Dendritic cell treated with granulocyte-macrophage colony-stimulating factor and Interleukin-4, amounts not matched to agents 40 ng/mL and 50 ng/mL, for 4 days (primary cell): ENCODE data around the gene B3GALNT1.

Experiments used
- H3K27ac Mint-ChIP-seq: one replicate; pipeline ENCODE4 v1.8.0; 2022; ENCODE audit warnings: mild to moderate bottlenecking, mixed read lengths
- H3K27me3 Mint-ChIP-seq: one replicate; pipeline ENCODE4 v1.8.0; 2022; ENCODE audit warnings: mild to moderate bottlenecking, mixed read lengths
- H3K36me3 Mint-ChIP-seq: one replicate; pipeline ENCODE4 v1.8.0; 2022; ENCODE audit warnings: low read depth, mixed read lengths
- H3K4me1 Mint-ChIP-seq: one replicate; pipeline ENCODE4 v1.8.0; 2022; ENCODE audit warnings: low read depth, mixed read lengths
- H3K4me3 Mint-ChIP-seq: one replicate; pipeline ENCODE4 v1.8.0; 2022; ENCODE audit warnings: mild to moderate bottlenecking, moderate library complexity, mixed read lengths
- H3K9me3 Mint-ChIP-seq: one replicate; pipeline ENCODE4 v1.8.0; 2022; ENCODE audit warnings: mixed read lengths
- intact Hi-C: fragments of 100-400 bp; cut with micrococcal nuclease; formaldehyde crosslinking; loops from one replicate; pipeline ENCODE4 v1.15.0; 2022

Gene B3GALNT1

DNA sequence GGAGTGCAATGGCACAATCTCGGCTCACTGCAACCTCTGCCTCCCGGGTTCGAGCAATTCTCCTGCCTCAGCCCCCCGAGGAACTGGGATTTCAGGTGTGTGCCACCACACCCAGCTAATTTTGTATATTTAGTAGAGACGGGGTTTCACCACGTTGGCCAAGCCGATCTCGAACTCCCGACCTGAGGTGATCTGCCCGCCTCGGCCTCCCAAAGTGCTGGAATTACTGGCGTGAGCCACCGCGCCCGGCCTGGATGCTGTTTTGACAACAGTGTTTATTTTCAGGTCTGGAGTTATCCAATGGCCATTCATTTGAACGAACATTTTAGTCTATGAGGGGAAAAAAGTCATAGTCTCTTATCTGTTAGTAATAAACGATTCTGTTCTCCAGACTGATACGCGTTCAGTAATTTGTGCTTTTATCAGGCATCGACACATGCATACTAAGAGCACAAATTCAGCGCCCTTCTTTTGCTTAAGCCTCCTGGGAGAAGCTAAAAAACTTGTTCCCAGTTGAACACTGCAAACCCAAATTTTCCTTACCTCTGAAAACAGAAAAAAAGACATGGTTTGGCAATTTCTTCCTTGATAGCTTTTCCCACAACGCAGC lies 1.3 kb downstream of the B3GALNT1 start:
- H3K27me3 Mint-ChIP-seq: peaks cover 11% of the 10 kb centered on the region
- H3K36me3 Mint-ChIP-seq: peaks cover 14% of the 10 kb centered on the region
- H3K9me3 Mint-ChIP-seq: no peaks in the 10 kb centered on the region
- peak overlapping the region; percentile 77 for H3K4me3 Mint-ChIP-seq
- intact Hi-C loops: loop anchor here (10.0 kb wide), 1 partner anchor 121 kb away; the partner anchor contains the start of gene NMD3
- H3K4me1 Mint-ChIP-seq: peaks cover 25% of the 10 kb centered on the region
- peak overlapping the region; percentile 74 for H3K27ac Mint-ChIP-seq

DNA sequence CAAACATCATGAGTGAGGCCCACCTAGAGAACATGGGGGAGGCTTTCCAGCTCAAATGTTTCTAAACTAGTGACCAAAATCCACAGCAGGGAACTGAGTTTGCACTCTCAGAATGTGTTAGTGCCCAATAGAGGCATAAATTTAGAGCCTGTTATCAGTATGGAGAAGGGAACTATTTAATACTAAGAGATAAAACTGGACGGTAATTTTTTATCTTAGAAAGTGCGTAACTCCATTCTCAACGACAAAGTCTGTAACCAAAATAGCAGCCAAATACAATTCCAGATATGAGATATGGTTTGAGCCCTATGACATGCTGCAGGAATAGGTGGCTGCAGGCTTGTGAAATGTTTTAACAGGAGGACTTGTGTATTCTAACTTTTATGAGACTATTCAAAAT lies 3.5 kb downstream of the B3GALNT1 start:
- H3K4me3 Mint-ChIP-seq: no peak overlapping the region
- intact Hi-C loops: loop anchor here (10.0 kb wide), 1 partner anchor 123 kb away; the partner anchor contains the start of gene NMD3
- peaks cover 14% of the 10 kb centered on the region for H3K36me3 Mint-ChIP-seq
- peaks cover 16% of the 10 kb centered on the region for H3K4me1 Mint-ChIP-seq
- peaks cover 11% of the 10 kb centered on the region for H3K27me3 Mint-ChIP-seq
- no peak overlapping the region for H3K27ac Mint-ChIP-seq
- H3K9me3 Mint-ChIP-seq: no peaks in the 10 kb centered on the region

DNA sequence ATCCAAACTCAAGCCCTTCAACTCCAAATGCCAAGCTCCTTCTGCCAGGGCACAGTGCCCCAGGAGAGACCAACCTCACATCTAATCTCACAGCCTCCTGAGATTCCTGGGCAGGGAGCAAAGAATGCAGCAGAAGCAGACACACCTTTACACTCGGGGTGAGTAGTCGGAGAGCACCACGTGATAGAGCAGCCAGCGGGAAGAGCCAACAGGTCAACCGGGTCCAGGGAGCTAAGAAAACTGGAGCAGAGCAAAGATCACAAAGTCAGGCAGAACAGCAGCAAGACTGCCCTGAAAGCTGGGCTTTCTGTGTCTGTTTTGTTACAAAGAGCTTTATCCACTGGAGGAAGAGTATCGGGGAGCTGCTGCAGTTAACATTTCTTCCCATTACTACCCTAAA lies 4.2 kb downstream of the B3GALNT1 start:
- peaks cover 14% of the 10 kb centered on the region for H3K36me3 Mint-ChIP-seq
- intact Hi-C loops: loop anchor here (10.0 kb wide), 1 partner anchor 124 kb away; the partner anchor contains the start of gene NMD3
- no peak overlapping the region for H3K4me3 Mint-ChIP-seq
- H3K27ac Mint-ChIP-seq: no peak overlapping the region
- peaks cover 15% of the 10 kb centered on the region for H3K4me1 Mint-ChIP-seq
- H3K9me3 Mint-ChIP-seq: no peaks in the 10 kb centered on the region
- peaks cover 11% of the 10 kb centered on the region for H3K27me3 Mint-ChIP-seq

DNA sequence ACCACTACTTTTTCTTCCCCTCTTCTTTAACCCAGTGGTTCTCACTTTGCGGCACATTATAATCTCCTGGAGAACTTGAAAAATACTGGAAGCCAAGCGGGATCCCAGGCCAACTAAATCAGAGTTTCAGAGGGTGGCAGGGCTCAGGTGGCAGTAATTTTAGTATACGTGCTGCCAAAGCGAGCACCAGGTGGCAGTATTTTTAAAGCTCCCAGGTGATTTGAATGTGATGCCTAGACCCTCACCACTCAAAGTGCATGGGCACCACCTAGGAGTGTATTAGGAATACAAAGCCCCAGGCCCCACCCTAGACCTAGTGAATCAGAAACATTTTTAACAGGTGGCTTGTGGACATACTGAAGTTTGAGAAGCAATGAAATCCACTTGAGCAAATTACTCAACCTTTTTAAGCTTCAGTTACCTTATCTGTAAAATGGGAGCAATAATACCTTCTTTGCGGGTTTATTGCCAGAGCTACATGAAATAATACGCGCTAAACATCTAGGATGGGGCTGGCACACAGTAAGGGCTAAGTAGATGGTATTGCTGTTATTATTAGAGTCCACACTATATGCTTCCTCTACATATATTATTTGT lies 8.3 kb downstream of the B3GALNT1 start:
- peaks cover 7% of the 10 kb centered on the region for H3K36me3 Mint-ChIP-seq
- H3K4me1 Mint-ChIP-seq: no peaks in the 10 kb centered on the region
- no peaks in the 10 kb centered on the region for H3K9me3 Mint-ChIP-seq
- no peaks in the 10 kb centered on the region for H3K27me3 Mint-ChIP-seq
- intact Hi-C loops: no loop called here
- H3K27ac Mint-ChIP-seq: no peak overlapping the region
- H3K4me3 Mint-ChIP-seq: no peak overlapping the region

DNA sequence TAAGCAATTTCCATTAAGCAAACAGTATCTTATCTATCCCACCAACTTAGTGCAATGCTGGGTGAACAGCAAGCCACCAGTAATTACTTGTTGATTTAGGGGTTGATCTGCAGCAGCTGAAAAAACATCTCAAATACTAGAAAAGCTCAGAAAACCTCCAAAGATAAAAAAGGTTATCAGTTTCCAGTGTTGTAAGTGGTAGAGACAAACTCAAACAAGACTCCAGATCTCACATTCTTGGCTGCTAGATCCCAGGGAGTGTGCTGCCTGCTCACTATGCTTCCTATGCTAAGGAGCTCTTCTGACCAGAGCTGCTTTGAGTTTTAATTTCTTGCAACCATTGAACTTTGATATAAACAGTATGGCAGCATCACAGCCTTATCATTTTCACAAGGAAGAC lies 11.3 kb downstream of the B3GALNT1 start:
- intact Hi-C loops: no loop called here
- Mint-ChIP-seq H3K27ac (no peak overlapping the region), H3K27me3 (no peaks in the 10 kb centered on the region), H3K9me3 (no peaks in the 10 kb centered on the region), H3K36me3 (no peaks in the 10 kb centered on the region), H3K4me1 (no peaks in the 10 kb centered on the region), H3K4me3 (no peak overlapping the region)

DNA sequence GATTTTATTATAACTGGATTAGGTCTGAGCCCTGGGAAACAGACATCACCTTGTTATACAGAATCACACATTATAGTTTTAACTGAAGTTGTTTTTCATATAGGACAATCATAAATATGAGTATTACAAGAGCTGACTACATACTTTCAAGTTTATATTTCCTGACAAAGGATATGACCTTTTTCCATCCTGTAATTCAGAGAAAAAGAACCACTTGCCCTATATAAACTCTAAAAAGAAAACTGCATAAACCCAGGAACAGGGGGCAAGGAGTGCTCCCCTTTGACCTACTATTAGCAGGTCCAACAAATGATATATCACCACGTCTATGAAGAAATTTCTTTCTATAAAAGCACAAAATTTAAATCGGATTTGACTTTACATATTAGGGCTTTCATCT lies 20.9 kb downstream of the B3GALNT1 start:
- H3K27me3 Mint-ChIP-seq: no peaks in the 10 kb centered on the region
- no peak overlapping the region for H3K27ac Mint-ChIP-seq
- H3K4me3 Mint-ChIP-seq: no peak overlapping the region
- peaks cover 22% of the 10 kb centered on the region for H3K4me1 Mint-ChIP-seq
- H3K9me3 Mint-ChIP-seq: no peaks in the 10 kb centered on the region
- H3K36me3 Mint-ChIP-seq: peaks cover 5% of the 10 kb centered on the region
- intact Hi-C loops: loop anchor here (10.0 kb wide), 1 partner anchor 121 kb away; no protein-coding TSS in a partner anchor

DNA sequence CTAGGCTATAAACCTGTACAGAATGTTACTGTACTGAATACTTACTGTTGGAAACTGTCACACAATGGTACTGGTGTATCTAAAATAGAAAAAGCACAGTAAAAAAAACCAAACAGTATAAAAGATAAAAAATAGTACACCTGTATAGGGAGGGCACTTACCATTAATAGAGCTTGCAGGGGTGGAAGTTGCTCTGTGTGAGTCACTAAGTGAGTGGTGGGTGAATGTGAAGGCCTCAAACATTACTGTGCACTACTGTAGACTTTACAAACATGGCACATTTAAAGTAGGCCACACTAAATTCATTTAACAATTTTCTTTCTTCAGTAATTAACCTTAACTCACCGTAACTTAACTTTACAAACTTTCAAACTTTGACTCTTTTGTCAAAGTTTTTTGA lies 22.0 kb downstream of the B3GALNT1 start:
- Mint-ChIP-seq H3K27me3 (no peaks in the 10 kb centered on the region), H3K4me3 (no peak overlapping the region), H3K9me3 (no peaks in the 10 kb centered on the region), H3K4me1 (peaks cover 22% of the 10 kb centered on the region), H3K36me3 (peaks cover 5% of the 10 kb centered on the region), H3K27ac (no peak overlapping the region)
- intact Hi-C loops: loop anchor here (10.0 kb wide), 1 partner anchor 122 kb away; no protein-coding TSS in a partner anchor

DNA sequence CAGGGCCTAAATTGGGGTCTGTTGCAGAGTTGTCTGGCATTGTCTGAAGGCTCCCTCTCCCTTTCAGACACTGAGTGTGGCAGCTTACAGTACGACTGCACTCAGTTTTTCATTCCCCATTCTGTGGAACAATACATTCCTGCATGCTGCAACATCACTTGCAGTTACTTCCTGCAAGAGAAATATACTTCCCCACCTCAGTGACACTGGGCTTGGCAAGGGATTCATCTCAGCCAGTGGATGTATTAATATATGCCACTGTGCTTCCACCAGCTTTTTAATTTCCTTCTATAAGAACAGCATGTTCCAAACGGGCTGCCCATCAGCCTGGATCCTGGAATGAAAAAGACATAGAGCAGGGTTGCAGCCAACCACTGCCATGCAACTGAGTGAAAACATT lies 23.1 kb downstream of the B3GALNT1 start:
- no peaks in the 10 kb centered on the region for H3K9me3 Mint-ChIP-seq
- no peaks in the 10 kb centered on the region for H3K27me3 Mint-ChIP-seq
- H3K27ac Mint-ChIP-seq: peak overlapping the region; percentile 75
- intact Hi-C loops: loop anchor here (10.0 kb wide), 1 partner anchor 123 kb away; no protein-coding TSS in a partner anchor
- peaks cover 5% of the 10 kb centered on the region for H3K36me3 Mint-ChIP-seq
- peaks cover 31% of the 10 kb centered on the region for H3K4me1 Mint-ChIP-seq
- H3K4me3 Mint-ChIP-seq: no peak overlapping the region

DNA sequence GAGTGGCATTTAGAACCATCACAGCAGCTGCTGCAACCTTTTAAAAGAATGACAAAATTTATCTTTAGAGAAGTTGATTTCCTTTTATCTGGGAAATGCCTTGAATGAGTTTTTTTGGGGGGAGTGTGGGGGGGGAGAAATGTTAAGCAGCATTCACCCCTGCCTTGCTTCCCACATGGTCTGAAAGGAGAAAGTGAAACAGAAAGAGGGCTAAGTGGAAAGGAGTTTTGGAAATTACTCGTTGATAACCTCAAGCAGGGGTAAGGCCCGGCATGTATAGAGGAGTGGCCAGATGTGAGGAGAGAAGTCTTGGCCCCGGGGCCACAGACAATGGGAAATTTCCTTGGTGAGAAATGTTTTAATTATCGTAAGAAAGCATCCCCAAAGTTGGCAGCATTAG lies 23.5 kb downstream of the B3GALNT1 start:
- Mint-ChIP-seq H3K36me3 (peaks cover 5% of the 10 kb centered on the region), H3K4me3 (no peak overlapping the region), H3K27me3 (no peaks in the 10 kb centered on the region), H3K27ac (peak overlapping the region; percentile 75), H3K4me1 (peaks cover 34% of the 10 kb centered on the region), H3K9me3 (no peaks in the 10 kb centered on the region)
- intact Hi-C loops: loop anchor here (10.0 kb wide), 1 partner anchor 123 kb away; no protein-coding TSS in a partner anchor

DNA sequence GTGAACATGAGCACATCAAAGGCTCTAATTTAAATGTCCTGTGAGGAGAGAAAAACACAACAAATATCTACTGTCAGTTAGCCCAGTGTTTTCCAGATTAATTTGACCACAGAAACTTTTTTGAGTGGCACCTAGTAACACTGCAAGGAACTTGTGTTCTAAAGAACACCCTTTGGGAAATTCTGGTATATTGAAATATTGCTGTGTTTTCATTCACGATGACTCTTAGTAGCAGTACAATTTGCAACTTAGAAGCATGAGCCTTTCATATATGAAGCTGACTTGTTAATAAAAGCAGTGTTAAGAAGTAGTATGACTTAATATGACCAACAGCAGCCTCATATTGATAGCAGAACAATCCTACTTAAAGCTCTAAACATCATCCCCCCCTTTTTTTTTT lies 32.0 kb downstream of the B3GALNT1 start:
- Mint-ChIP-seq H3K4me1 (peaks cover 60% of the 10 kb centered on the region), H3K9me3 (no peaks in the 10 kb centered on the region), H3K36me3 (peaks cover 33% of the 10 kb centered on the region), H3K27ac (peak overlapping the region; percentile 32), H3K27me3 (no peaks in the 10 kb centered on the region), H3K4me3 (no peak overlapping the region)
- intact Hi-C loops: loop anchor here (5.0 kb wide), 1 partner anchor 36 kb away; no protein-coding TSS in a partner anchor

DNA sequence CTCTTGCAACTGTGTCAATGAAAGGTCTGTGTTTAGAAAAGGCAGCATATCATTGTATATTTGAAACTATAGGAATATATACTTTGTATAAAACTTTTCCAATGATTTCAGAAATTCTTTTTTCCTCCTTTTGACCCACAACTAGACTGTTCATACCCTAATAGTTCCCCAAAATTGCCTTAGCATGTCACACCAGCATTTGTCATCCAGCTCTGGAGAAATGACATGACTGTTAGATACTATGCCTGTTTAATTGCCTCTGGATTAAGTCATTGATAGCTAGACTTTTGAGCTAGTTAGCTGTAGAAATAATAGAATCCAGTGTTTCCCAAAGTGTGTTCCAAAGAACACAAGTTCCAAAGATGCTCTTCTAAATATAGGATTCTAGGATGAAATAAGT lies 32.4 kb downstream of the B3GALNT1 start:
- Mint-ChIP-seq H3K9me3 (no peaks in the 10 kb centered on the region), H3K4me3 (no peak overlapping the region), H3K27me3 (no peaks in the 10 kb centered on the region), H3K27ac (peak overlapping the region; percentile 32), H3K4me1 (peaks cover 59% of the 10 kb centered on the region), H3K36me3 (peaks cover 37% of the 10 kb centered on the region)
- intact Hi-C loops: loop anchor here (5.0 kb wide), 1 partner anchor 35 kb away; no protein-coding TSS in a partner anchor

DNA sequence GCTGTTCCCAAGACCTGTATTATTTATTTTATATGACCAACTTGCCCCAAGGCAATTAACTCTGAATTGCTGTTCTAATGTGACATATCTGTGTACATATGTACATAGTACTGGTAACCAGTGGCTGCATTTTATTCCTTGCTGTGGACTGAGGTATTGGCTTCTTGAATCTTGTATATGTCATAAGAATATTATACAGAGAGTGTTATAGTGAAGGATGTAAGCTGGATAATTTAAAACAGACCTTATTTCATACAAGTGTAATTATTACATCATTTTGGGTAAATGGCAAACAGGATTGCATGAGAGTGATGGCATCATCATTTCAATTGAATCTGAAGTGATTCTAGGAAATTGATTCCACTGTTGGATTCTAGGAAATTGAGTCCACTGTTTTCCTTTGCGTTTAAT lies 32.9 kb downstream of the B3GALNT1 start:
- no peak overlapping the region for H3K4me3 Mint-ChIP-seq
- intact Hi-C loops: loop anchor here (5.0 kb wide), 1 partner anchor 35 kb away; no protein-coding TSS in a partner anchor
- H3K27ac Mint-ChIP-seq: no peak overlapping the region
- H3K4me1 Mint-ChIP-seq: peaks cover 61% of the 10 kb centered on the region
- H3K9me3 Mint-ChIP-seq: no peaks in the 10 kb centered on the region
- H3K36me3 Mint-ChIP-seq: peaks cover 42% of the 10 kb centered on the region
- H3K27me3 Mint-ChIP-seq: no peaks in the 10 kb centered on the region

DNA sequence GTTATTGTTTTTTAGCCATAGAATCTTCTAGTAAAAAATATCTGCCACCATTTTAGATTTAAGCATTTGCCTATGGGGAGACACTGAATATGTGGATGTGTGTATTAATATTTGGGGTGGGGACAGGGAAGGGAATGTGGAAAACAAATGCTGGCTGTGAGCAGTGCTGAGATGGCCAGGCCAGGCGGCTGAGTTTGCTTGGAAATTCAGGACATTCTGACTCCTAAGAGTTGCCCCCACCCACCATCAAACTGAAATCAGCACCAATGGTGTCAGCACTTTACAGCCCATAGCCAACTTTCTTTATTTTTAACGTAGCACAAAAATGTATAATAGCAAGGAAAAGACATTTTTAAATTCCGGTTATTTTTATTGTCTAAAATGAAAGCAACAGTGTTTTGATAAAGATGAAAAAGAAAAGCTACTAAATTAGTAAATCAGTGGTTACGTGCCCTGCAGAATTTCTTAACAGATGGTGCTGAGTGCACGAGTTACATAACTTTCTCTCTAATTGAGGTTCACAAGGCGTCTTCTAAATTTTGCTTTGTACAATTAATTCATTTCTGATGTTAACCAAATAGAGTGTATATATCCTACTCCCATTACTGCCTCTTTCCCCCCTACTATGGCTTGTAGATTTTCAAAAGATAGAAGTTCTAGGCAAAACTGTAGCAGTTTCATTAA lies 34.0 kb downstream of the B3GALNT1 start:
- intact Hi-C loops: loop anchor here (5.0 kb wide), 1 partner anchor 34 kb away; no protein-coding TSS in a partner anchor
- H3K4me3 Mint-ChIP-seq: peak overlapping the region; percentile 4
- peak overlapping the region; percentile 88 for H3K27ac Mint-ChIP-seq
- H3K9me3 Mint-ChIP-seq: no peaks in the 10 kb centered on the region
- H3K4me1 Mint-ChIP-seq: peaks cover 68% of the 10 kb centered on the region
- no peaks in the 10 kb centered on the region for H3K27me3 Mint-ChIP-seq
- H3K36me3 Mint-ChIP-seq: peaks cover 53% of the 10 kb centered on the region
